CD1c-positive myeloid dendritic cell (primary cell): ENCODE measurements around the gene IKBKG.
"Not testable (repeated sequence)": the region's sequence is repeated elsewhere in the genome, so short reads cannot be mapped to it uniquely, and the experiment has no call there.

ENCODE experiments used
- DNase-seq: peaks from one replicate; pipeline ENCODE4 v3.0.0-alpha.2; 2016; ENCODE audit errors: extremely low spot score

Gene IKBKG

GRCh38 chrX:154602766-154603437 lies 55.5 kb downstream of the IKBKG start:
- DNase-seq = no peak

- DNase-seq = peak; percentile 6
Observed at GRCh38 chrX:154603438-154604430, 56.3 kb downstream of the IKBKG start.

GRCh38 chrX:154605566-154605965 lies 58.1 kb downstream of the IKBKG start:
- DNase-seq = no peak

- DNase-seq = no peak
Observed at GRCh38 chrX:154607370-154607769, 60.0 kb downstream of the IKBKG start.

- DNase-seq = not testable (repeated sequence)
Observed at GRCh38 chrX:154607976-154608375, 60.6 kb downstream of the IKBKG start.

- DNase-seq = not testable (repeated sequence)
Observed at GRCh38 chrX:154608823-154609222, 61.4 kb downstream of the IKBKG start.

GRCh38 chrX:154611146-154611545 lies 63.7 kb downstream of the IKBKG start:
- not testable (repeated sequence) for DNase-seq

GRCh38 chrX:154613586-154613985 lies 66.2 kb downstream of the IKBKG start:
- not testable (repeated sequence) for DNase-seq
